MM.1S (cell line): ENCODE data around the gene SFXN4.
A peak's percentile ranks its signal among the peaks of the same experiment; 100 is the strongest.

Experiments used
- EZH2 ChIP-seq: fragments of 300-600 bp; sonication (generic); optimal IDR thresholded peaks from 2 replicates; pipeline ENCODE3; 2017; ENCODE audit warnings: low read depth, mild to moderate bottlenecking, antibody characterized with exemption, low read length, mixed read lengths
- TF ChIP-seq, protein P1 (sequence below): fragments of 300-600 bp; sonication (generic); IDR thresholded peaks from 2 replicates; pipeline ENCODE4 v1.5.1; 2016; ENCODE audit warnings: antibody characterized with exemption, low read length, mixed read lengths

DNA sequence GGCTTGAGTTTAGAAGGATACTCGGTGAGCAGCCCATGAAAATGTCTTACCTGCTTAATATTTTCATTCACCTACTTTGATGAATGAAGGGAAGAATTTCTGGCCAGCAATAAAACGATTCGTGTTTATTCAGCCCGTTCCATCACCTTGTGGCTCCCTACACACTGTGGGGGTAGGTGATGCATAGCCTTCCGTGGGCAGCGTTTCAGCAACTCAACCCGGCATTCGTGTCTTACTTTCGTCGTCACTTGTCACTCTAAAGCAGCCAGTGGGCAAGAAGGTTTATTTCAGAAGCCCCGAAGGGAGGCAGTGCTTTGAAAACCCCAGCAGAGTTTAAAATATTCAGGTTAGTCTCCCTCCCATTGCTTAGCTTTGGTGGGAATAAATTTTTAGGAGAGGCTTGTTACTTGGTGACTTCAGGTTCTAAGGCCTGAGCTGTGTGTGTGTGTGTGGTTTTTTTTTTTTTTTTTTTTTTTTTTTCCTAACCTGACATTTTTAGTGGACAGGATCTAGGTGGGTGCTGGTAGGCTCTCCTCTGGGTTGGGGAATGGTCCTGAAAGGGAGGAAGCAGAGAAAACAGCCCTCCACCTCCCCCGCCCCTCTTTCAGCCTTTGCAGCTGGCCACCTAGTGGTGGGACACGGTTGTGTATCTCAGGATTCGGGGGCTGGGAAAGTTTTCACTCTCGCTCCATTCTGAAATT lies 43.7 kb upstream of the SFXN4 start:
- TF ChIP-seq, protein P1, sequence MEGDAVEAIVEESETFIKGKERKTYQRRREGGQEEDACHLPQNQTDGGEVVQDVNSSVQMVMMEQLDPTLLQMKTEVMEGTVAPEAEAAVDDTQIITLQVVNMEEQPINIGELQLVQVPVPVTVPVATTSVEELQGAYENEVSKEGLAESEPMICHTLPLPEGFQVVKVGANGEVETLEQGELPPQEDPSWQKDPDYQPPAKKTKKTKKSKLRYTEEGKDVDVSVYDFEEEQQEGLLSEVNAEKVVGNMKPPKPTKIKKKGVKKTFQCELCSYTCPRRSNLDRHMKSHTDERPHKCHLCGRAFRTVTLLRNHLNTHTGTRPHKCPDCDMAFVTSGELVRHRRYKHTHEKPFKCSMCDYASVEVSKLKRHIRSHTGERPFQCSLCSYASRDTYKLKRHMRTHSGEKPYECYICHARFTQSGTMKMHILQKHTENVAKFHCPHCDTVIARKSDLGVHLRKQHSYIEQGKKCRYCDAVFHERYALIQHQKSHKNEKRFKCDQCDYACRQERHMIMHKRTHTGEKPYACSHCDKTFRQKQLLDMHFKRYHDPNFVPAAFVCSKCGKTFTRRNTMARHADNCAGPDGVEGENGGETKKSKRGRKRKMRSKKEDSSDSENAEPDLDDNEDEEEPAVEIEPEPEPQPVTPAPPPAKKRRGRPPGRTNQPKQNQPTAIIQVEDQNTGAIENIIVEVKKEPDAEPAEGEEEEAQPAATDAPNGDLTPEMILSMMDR, result peak; percentile 81
- TF ChIP-seq EZH2, result no peak
